Fibroblast of lung (primary cell): ENCODE data around the gene USP5. TPM values are rescaled to one million over a fixed set of nuclear protein-coding genes. Genes with fewer than 3 reads are reported as not detected.
A peak's percentile ranks its signal among the peaks of the same experiment; 100 is the strongest.

Experiments used
- DNase-seq, 2 donors: peaks; one replicate each; pipeline versions ENCODE4 v3.0.0 to v3.0.0-alpha.2; 2010; ENCODE audit warnings: low read depth in 2 of 2
- H2AFZ ChIP-seq: 2 replicates; pipeline ENCODE4 v1.5.1; 2012; ENCODE audit warnings: low read length, control low read depth, inconsistent platforms
- H3K27ac ChIP-seq: 2 replicates; pipeline ENCODE4 v1.5.1; 2011; ENCODE audit warnings: low read length, control low read depth; ENCODE audit not compliant: insufficient read depth
- H3K27me3 ChIP-seq: 2 replicates; pipeline ENCODE4 v1.5.1; 2011; ENCODE audit warnings: mild to moderate bottlenecking, low read length; ENCODE audit not compliant: control insufficient read depth, insufficient read depth
- H3K36me3 ChIP-seq: 2 replicates; pipeline ENCODE4 v1.5.1; 2011; ENCODE audit warnings: low read length; ENCODE audit not compliant: control insufficient read depth, insufficient read depth
- H3K4me1 ChIP-seq: 2 replicates; pipeline ENCODE4 v1.5.1; 2011; ENCODE audit warnings: low read length; ENCODE audit not compliant: control insufficient read depth, insufficient read depth; ENCODE audit errors: extremely low read depth
- H3K4me2 ChIP-seq: 2 replicates; pipeline ENCODE4 v1.5.1; 2011; ENCODE audit warnings: low read length, control low read depth; ENCODE audit not compliant: insufficient read depth; ENCODE audit errors: extremely low read depth
- H3K4me3 ChIP-seq, 4 experiments: fragments of 200-600 bp in 1 of 4; sonication (generic) in 1 of 4; replicated peaks in 1 of 4; 2 replicates each; pipeline ENCODE4 v1.5.1; 2011 to 2016; ENCODE audit warnings: low read length in 4 of 4, low read depth in 3 of 4, mild to moderate bottlenecking in 3 of 4, control low read depth in 2 of 4, inconsistent platforms in 1 of 4, mixed read lengths in 1 of 4; ENCODE audit not compliant: insufficient read depth in 1 of 4; ENCODE audit errors: control extremely low read depth in 1 of 4
- H3K79me2 ChIP-seq: 2 replicates; pipeline ENCODE4 v1.5.1; 2012; ENCODE audit warnings: mild to moderate bottlenecking, low read length, inconsistent platforms; ENCODE audit not compliant: control insufficient read depth, insufficient read depth
- H3K9ac ChIP-seq: 2 replicates; pipeline ENCODE4 v1.5.1; 2011; ENCODE audit warnings: mild to moderate bottlenecking, low read length, control low read depth; ENCODE audit not compliant: insufficient read depth
- H3K9me3 ChIP-seq: 2 replicates; pipeline ENCODE4 v1.5.1; 2012; ENCODE audit warnings: low read depth, low read length; ENCODE audit not compliant: control insufficient read depth, insufficient read depth
- H4K20me1 ChIP-seq: 2 replicates; pipeline ENCODE4 v1.5.1; 2011; ENCODE audit warnings: low read length; ENCODE audit not compliant: control insufficient read depth, insufficient read depth; ENCODE audit errors: extremely low read depth
- EZH2 ChIP-seq: IDR thresholded peaks from 2 replicates; pipeline ENCODE4 v1.5.1; 2012; ENCODE audit warnings: low read length, control low read depth, mild to moderate bottlenecking; ENCODE audit errors: missing control alignments
- polyA plus RNA-seq, 2 donors: library from polyadenylated mRNA; depleted of rRNA in 1 of 2; stranded (reverse) in 1 of 2; unstranded in 1 of 2; fragments of >200 nt; gene quantifications; 2 replicates each; pipeline ENCODE4 v1.2.1, GENCODE V29; 2011 to 2012; ENCODE audit warnings: missing spikeins in 1 of 2
- total RNA-seq: library from RNA; depleted of rRNA; stranded (reverse); fragments of >200 nt; gene quantifications from 2 replicates; pipeline ENCODE4 v1.2.1, GENCODE V29; 2014
- TF ChIP-seq, protein P1 (sequence below), 2 donors: IDR thresholded peaks in 1 of 2; conservative IDR thresholded peaks in 1 of 2; 1 replicate in 1 of 2; 2 replicates in 1 of 2; pipeline ENCODE4 v1.5.1; 2011 to 2012; ENCODE audit warnings: low read length in 2 of 2, control low read depth in 1 of 2, inconsistent platforms in 1 of 2, low read depth in 1 of 2, mild to moderate bottlenecking in 1 of 2

USP5 gene
- total and polyA plus RNA-seq, 2 donors (not counting 1 experiment from before 2014, with no cell fraction given), result 42.2 to 69.9 TPM

DNA sequence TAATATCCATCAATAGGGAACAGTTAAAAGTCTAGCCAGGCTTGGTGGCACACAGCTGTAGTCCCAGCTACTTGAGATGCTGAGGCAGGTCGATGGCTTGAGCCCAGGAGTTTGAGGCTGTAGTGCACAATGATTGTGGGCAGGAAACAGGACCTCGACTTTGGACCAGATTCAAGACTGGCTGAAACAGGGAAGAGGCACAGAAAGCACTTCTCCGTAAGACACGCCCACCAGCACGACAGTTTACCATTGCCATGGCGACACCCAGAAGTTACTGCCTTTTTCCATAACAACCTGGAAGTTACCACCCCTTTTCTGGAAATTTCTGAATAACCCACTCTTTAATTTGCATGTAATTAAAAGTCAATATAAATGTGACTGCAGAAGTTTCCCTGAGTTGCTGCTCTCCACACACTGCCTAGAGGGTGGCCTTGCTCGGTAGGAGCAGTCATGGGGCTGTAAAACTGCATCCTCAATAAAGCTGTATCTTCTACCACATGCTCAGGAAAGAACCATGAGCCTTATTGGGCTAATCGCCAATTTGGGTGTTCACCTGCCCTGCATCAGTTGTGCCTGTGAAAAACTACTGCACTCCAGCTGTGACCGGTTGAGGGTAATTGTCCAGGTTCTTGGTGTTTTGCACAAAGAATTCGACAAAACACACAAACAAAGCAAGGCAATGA lies 48.0 kb downstream of the USP5 start:
- Histone ChIP-seq H3K9ac (no peak overlapping the region), H4K20me1 (no peaks in the 10 kb centered on the region), H3K27ac (no peak overlapping the region), H2AFZ (no peak overlapping the region), H3K4me2 (no peak overlapping the region), H3K79me2 (no peaks in the 10 kb centered on the region), H3K27me3 (no peaks in the 10 kb centered on the region), H3K9me3 (no peaks in the 10 kb centered on the region), H3K36me3 (no peaks in the 10 kb centered on the region), H3K4me3 (no peak overlapping the region), H3K4me1 (no peaks in the 10 kb centered on the region)
- DNase-seq, result peak; percentile 61 to 81
- TF ChIP-seq, protein P1, sequence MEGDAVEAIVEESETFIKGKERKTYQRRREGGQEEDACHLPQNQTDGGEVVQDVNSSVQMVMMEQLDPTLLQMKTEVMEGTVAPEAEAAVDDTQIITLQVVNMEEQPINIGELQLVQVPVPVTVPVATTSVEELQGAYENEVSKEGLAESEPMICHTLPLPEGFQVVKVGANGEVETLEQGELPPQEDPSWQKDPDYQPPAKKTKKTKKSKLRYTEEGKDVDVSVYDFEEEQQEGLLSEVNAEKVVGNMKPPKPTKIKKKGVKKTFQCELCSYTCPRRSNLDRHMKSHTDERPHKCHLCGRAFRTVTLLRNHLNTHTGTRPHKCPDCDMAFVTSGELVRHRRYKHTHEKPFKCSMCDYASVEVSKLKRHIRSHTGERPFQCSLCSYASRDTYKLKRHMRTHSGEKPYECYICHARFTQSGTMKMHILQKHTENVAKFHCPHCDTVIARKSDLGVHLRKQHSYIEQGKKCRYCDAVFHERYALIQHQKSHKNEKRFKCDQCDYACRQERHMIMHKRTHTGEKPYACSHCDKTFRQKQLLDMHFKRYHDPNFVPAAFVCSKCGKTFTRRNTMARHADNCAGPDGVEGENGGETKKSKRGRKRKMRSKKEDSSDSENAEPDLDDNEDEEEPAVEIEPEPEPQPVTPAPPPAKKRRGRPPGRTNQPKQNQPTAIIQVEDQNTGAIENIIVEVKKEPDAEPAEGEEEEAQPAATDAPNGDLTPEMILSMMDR (conservative IDR thresholded peaks at IDR 0.05 in 1 of 2, IDR thresholded peaks at IDR 0.05 in 1 of 2; ENCODE audit: low read depth in 1 of 2, low read length in 2 of 2), result no peak
- no peak for TF ChIP-seq EZH2

DNA sequence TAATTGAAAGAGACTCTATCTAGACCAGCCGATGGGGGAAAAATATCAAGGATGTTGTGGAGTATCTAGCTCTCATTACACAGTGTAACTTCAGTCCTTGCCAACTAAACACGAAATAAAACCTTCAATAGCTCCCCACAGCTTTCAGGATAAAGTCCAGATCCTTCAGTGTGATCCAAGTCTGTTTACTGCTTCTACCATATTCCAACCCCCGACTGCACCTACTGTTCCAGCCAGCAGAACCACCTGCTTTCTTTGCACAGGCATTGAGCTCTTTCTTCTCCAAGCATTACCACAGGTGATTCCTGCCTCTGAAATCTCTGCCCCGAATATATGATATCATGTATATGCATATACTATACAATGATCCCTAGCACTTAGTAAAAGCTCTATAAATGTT lies 50.5 kb downstream of the USP5 start:
- TF ChIP-seq EZH2, result no peak
- TF ChIP-seq, protein P1 (conservative IDR thresholded peaks at IDR 0.05 in 1 of 2, IDR thresholded peaks at IDR 0.05 in 1 of 2; ENCODE audit: low read depth in 1 of 2, low read length in 2 of 2), result no peak
- Histone ChIP-seq H3K79me2 (no peaks in the 10 kb centered on the region), H2AFZ (no peak overlapping the region), H3K4me1 (peaks cover 2% of the 10 kb centered on the region), H3K4me2 (no peak overlapping the region), H3K27me3 (no peaks in the 10 kb centered on the region), H3K4me3 (no peak overlapping the region), H3K27ac (no peak overlapping the region), H3K9ac (no peak overlapping the region), H3K36me3 (no peaks in the 10 kb centered on the region), H3K9me3 (no peaks in the 10 kb centered on the region), H4K20me1 (no peaks in the 10 kb centered on the region)
- no peak for DNase-seq

DNA sequence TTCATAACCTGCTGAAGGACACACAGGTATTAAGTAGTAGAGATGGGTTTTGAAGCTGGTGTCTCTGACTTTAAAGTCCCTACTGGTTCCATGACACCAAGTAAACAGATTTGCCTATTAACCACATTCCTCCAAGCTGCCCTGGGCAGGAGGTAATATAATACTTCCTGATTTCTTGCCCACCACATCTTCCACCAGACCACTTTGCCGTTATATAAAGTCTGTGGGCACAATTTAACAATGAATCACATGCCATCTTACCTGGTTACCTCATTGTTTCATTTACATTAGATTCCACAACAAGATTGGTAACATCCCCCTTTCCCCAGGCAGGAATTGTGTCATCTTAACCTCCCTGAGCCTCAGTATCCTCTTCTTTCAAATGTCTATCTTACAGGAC lies 51.8 kb downstream of the USP5 start:
- H3K9ac ChIP-seq, result no peak overlapping the region

More for the DNA sequence above, 51.8 kb downstream of the USP5 start:
- no peak overlapping the region for H3K27ac ChIP-seq
- no peak overlapping the region for H3K4me2 ChIP-seq
- no peak overlapping the region for H2AFZ ChIP-seq
- H4K20me1 ChIP-seq, result no peaks in the 10 kb centered on the region
- H3K4me1 ChIP-seq, result peaks cover 2% of the 10 kb centered on the region
- no peak for DNase-seq
- TF ChIP-seq, protein P1 (conservative IDR thresholded peaks at IDR 0.05 in 1 of 2, IDR thresholded peaks at IDR 0.05 in 1 of 2; ENCODE audit: low read depth in 1 of 2, low read length in 2 of 2), result no peak
- TF ChIP-seq EZH2, result no peak
- no peaks in the 10 kb centered on the region for H3K9me3 ChIP-seq
- H3K36me3 ChIP-seq, result no peaks in the 10 kb centered on the region
- H3K79me2 ChIP-seq, result no peaks in the 10 kb centered on the region
- no peak overlapping the region for H3K4me3 ChIP-seq
- no peaks in the 10 kb centered on the region for H3K27me3 ChIP-seq
